Stimulated activated naive CD8-positive, alpha-beta T cell treated with anti-CD3 and anti-CD28 coated beads, Interleukin-15, Interleukin-2, amounts not matched to agents 100 ng/mL and 50 ng/mL, for 24 hours (primary cell): Measurements from ENCODE around the gene TLR7.
A peak's percentile ranks its signal among the peaks of the same experiment; 100 is the strongest.

Experiments
- H3K27ac Mint-ChIP-seq: one replicate; pipeline ENCODE4 v1.8.0; 2021; ENCODE audit warnings: mild to moderate bottlenecking, mixed read lengths
- H3K27me3 Mint-ChIP-seq: one replicate; pipeline ENCODE4 v1.8.0; 2021; ENCODE audit warnings: mixed read lengths
- H3K36me3 Mint-ChIP-seq: one replicate; pipeline ENCODE4 v1.8.0; 2021; ENCODE audit warnings: low read depth, mixed read lengths
- H3K4me1 Mint-ChIP-seq: one replicate; pipeline ENCODE4 v1.8.0; 2021; ENCODE audit warnings: low read depth, mixed read lengths
- H3K4me3 Mint-ChIP-seq: one replicate; pipeline ENCODE4 v1.8.0; 2021; ENCODE audit warnings: mild to moderate bottlenecking, mixed read lengths
- H3K9me3 Mint-ChIP-seq: one replicate; pipeline ENCODE4 v1.8.0; 2021; ENCODE audit warnings: mixed read lengths

Gene TLR7

GRCh38 chrX:12877386-12877785 lies 10.5 kb downstream of the TLR7 start:
- Mint-ChIP-seq H3K36me3 (peaks cover 5% of the 10 kb centered on the region), H3K27me3 (no peaks in the 10 kb centered on the region), H3K27ac (no peak overlapping the region), H3K4me3 (no peak overlapping the region), H3K9me3 (no peaks in the 10 kb centered on the region), H3K4me1 (peaks cover 8% of the 10 kb centered on the region)

DNA sequence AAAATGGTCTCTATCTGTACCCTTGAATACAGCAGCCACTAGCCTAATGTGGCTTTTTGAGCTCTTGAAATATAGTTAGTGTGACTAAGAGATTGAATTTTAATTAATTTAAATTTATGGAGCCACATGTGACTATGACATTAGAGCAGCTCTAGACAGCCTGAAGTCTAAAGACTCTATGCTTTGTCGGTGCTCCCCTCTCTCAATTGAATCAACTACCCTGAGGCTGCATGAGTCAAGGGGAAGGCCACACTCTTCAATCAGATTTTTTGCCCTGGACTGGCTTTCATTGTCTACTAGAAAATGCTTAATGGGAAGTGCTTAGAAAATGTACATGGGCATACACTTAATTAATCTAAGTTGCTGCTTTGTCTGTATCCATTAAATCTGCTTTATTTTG lies 11.7 kb downstream of the TLR7 start:
- Mint-ChIP-seq H3K4me1 (peaks cover 8% of the 10 kb centered on the region), H3K27ac (no peak overlapping the region), H3K4me3 (no peak overlapping the region), H3K9me3 (no peaks in the 10 kb centered on the region), H3K36me3 (peaks cover 5% of the 10 kb centered on the region), H3K27me3 (no peaks in the 10 kb centered on the region)

DNA sequence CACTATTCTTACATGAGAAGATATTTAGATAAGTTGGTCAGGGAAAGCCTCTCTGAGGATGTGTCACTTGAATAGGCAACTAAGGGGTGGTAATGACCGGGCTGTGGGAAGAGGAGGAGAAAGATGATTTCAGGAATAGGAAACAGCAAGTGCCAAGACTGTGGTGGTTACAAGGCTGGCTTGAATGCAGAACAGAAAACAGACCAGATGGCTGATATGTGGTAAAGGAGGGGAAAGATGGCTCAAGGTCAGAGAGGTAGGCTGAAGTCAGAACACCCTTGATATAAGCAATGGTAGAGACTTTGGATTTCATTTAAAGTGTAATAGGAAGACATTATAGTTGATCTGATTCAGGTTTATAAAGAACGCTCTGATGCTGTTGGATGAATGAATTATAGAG lies 15.0 kb downstream of the TLR7 start:
- no peaks in the 10 kb centered on the region for H3K4me1 Mint-ChIP-seq
- H3K27ac Mint-ChIP-seq, result no peak overlapping the region
- no peak overlapping the region for H3K4me3 Mint-ChIP-seq
- no peaks in the 10 kb centered on the region for H3K27me3 Mint-ChIP-seq
- H3K9me3 Mint-ChIP-seq, result no peaks in the 10 kb centered on the region
- H3K36me3 Mint-ChIP-seq, result peaks cover 5% of the 10 kb centered on the region

DNA sequence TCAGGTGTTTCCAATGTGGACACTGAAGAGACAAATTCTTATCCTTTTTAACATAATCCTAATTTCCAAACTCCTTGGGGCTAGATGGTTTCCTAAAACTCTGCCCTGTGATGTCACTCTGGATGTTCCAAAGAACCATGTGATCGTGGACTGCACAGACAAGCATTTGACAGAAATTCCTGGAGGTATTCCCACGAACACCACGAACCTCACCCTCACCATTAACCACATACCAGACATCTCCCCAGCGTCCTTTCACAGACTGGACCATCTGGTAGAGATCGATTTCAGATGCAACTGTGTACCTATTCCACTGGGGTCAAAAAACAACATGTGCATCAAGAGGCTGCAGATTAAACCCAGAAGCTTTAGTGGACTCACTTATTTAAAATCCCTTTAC lies 18.6 kb downstream of the TLR7 start:
- Mint-ChIP-seq H3K4me3 (no peak overlapping the region), H3K36me3 (peaks cover 5% of the 10 kb centered on the region), H3K27me3 (no peaks in the 10 kb centered on the region), H3K4me1 (peaks cover 12% of the 10 kb centered on the region), H3K9me3 (no peaks in the 10 kb centered on the region), H3K27ac (no peak overlapping the region)

GRCh38 chrX:12886545-12886944 lies 19.7 kb downstream of the TLR7 start:
- H3K4me3 Mint-ChIP-seq, result no peak overlapping the region
- H3K36me3 Mint-ChIP-seq, result peaks cover 5% of the 10 kb centered on the region
- H3K9me3 Mint-ChIP-seq, result no peaks in the 10 kb centered on the region
- peaks cover 23% of the 10 kb centered on the region for H3K4me1 Mint-ChIP-seq
- H3K27me3 Mint-ChIP-seq, result no peaks in the 10 kb centered on the region
- H3K27ac Mint-ChIP-seq, result no peak overlapping the region

GRCh38 chrX:12887141-12887540 lies 20.3 kb downstream of the TLR7 start:
- Mint-ChIP-seq H3K27me3 (no peaks in the 10 kb centered on the region), H3K9me3 (no peaks in the 10 kb centered on the region), H3K36me3 (peaks cover 1% of the 10 kb centered on the region), H3K27ac (no peak overlapping the region), H3K4me1 (peaks cover 26% of the 10 kb centered on the region), H3K4me3 (no peak overlapping the region)

GRCh38 chrX:12887767-12888166 lies 20.9 kb downstream of the TLR7 start:
- Mint-ChIP-seq H3K4me3 (no peak overlapping the region), H3K27me3 (no peaks in the 10 kb centered on the region), H3K27ac (no peak overlapping the region), H3K4me1 (peaks cover 32% of the 10 kb centered on the region), H3K9me3 (no peaks in the 10 kb centered on the region), H3K36me3 (no peaks in the 10 kb centered on the region)

- Mint-ChIP-seq H3K27ac (peak overlapping the region; percentile 49), H3K36me3 (no peaks in the 10 kb centered on the region), H3K27me3 (no peaks in the 10 kb centered on the region), H3K4me3 (no peak overlapping the region), H3K4me1 (peaks cover 45% of the 10 kb centered on the region), H3K9me3 (no peaks in the 10 kb centered on the region)
Observed at GRCh38 chrX:12890467-12890866, 23.6 kb downstream of the TLR7 start.

GRCh38 chrX:12891171-12891570 lies 24.3 kb downstream of the TLR7 start:
- Mint-ChIP-seq H3K4me3 (no peak overlapping the region), H3K27me3 (no peaks in the 10 kb centered on the region), H3K9me3 (no peaks in the 10 kb centered on the region), H3K4me1 (peaks cover 45% of the 10 kb centered on the region), H3K27ac (no peak overlapping the region), H3K36me3 (no peaks in the 10 kb centered on the region)

GRCh38 chrX:12891915-12892506 lies 25.1 kb downstream of the TLR7 start:
- no peaks in the 10 kb centered on the region for H3K9me3 Mint-ChIP-seq
- peaks cover 45% of the 10 kb centered on the region for H3K4me1 Mint-ChIP-seq
- no peaks in the 10 kb centered on the region for H3K36me3 Mint-ChIP-seq
- no peak overlapping the region for H3K4me3 Mint-ChIP-seq
- H3K27me3 Mint-ChIP-seq, result no peaks in the 10 kb centered on the region
- H3K27ac Mint-ChIP-seq, result peak overlapping the region; percentile 40

- Mint-ChIP-seq H3K9me3 (no peaks in the 10 kb centered on the region), H3K4me1 (peaks cover 46% of the 10 kb centered on the region), H3K27ac (no peak overlapping the region), H3K36me3 (no peaks in the 10 kb centered on the region), H3K4me3 (no peak overlapping the region), H3K27me3 (no peaks in the 10 kb centered on the region)
Observed at GRCh38 chrX:12892716-12893115, 25.8 kb downstream of the TLR7 start.

DNA sequence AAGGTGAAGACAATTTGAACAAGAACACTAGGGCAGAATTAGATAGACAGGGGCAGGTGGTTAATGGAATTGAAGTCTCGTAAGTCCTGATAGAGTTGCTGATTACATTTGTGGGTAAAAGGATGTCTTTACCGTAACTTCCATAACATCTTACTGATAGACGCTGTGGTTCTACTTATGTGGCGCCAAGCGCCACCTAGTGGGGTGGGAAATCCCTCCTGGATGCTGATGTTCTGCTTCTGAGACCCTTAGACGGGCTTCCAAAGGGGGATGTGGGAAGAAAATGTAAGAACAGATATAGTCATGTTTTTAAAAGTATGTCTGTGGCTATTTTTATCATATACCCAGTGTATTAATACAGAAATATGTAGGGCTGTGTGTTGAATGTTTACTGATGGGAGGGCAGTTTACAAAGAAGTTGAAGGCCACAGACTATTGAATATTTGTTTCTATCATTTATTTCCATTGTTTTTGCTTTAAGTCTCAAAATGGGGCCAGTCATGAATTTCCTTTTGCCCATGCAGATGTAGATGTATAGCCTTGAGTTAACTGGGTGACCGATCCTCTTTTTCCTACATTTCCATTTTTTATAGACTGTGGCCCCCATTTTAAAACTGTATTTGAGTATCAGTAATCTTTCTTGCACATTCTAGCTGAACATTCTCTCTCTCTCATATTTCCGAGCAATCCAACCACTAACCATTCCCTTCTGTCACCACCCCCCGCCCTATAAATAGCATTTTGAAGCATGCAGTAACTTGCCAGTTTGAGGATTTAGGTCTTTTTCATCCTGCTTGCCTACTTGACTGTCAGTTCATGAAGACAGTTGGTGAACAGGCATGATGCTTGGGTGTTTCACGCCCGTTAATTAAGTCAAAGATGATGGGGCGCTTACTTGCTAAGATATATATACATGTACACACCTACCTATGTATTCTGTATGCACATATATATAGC lies 27.5 kb downstream of the TLR7 start:
- peaks cover 52% of the 10 kb centered on the region for H3K4me1 Mint-ChIP-seq
- H3K9me3 Mint-ChIP-seq, result no peaks in the 10 kb centered on the region
- no peaks in the 10 kb centered on the region for H3K27me3 Mint-ChIP-seq
- H3K27ac Mint-ChIP-seq, result peak overlapping the region; percentile 26
- H3K36me3 Mint-ChIP-seq, result no peaks in the 10 kb centered on the region
- H3K4me3 Mint-ChIP-seq, result no peak overlapping the region

DNA sequence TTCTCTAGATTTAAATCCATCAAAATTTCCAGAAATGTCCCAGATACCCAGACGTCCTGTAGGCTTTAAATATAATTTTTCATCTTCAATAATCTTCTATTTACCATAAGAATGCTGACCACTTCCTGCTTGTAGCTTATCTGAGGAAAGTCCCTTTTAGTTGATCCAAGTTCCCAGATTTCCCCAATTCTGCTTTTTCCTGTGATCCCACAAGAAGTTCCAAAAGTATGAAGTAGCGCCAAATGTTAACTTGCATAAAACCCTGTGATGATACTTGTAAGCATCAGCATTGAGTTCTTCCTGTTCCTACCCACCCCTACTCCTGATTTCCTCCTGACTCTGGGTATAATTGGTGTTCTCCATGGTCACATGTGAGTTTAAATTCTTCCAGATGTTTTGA lies 29.0 kb downstream of the TLR7 start:
- H3K9me3 Mint-ChIP-seq, result no peaks in the 10 kb centered on the region

DNA sequence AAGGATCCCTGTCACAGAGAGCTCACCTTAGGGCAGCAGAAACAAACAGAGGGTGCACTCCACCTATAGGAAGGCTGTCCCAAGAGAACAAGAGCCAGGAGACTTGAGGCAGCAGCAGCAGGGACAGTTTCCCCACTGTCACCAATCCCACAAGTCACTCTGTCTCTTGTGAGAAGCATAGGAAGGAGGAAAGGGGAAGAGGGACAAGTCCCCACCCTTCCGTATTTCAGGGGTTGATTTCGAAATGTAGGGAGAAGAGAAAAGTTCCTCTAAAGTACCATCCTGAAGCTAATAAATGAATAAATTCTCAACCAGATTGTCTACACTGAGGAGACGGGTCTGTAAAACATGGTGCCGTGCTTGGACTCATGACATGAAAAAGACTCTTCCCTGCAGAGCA lies 30.1 kb downstream of the TLR7 start:
- Mint-ChIP-seq H3K4me1 (peaks cover 29% of the 10 kb centered on the region), H3K36me3 (no peaks in the 10 kb centered on the region), H3K27ac (no peak overlapping the region), H3K9me3 (no peaks in the 10 kb centered on the region), H3K4me3 (no peak overlapping the region), H3K27me3 (no peaks in the 10 kb centered on the region)

More for the DNA sequence above, 29.0 kb downstream of the TLR7 start:
- Mint-ChIP-seq H3K4me1 (peaks cover 37% of the 10 kb centered on the region), H3K27ac (no peak overlapping the region), H3K4me3 (no peak overlapping the region), H3K27me3 (no peaks in the 10 kb centered on the region), H3K36me3 (no peaks in the 10 kb centered on the region)

GRCh38 chrX:12898073-12898472 lies 31.2 kb downstream of the TLR7 start:
- Mint-ChIP-seq H3K9me3 (no peaks in the 10 kb centered on the region), H3K27me3 (no peaks in the 10 kb centered on the region)

More at GRCh38 chrX:12898073-12898472, 31.2 kb downstream of the TLR7 start:
- no peak overlapping the region for H3K4me3 Mint-ChIP-seq
- H3K36me3 Mint-ChIP-seq, result no peaks in the 10 kb centered on the region
- H3K4me1 Mint-ChIP-seq, result peaks cover 18% of the 10 kb centered on the region
- peak overlapping the region; percentile 63 for H3K27ac Mint-ChIP-seq
